NOMO-1 treated with DMSO at 0.1 percent for 48 hours (cell line): ENCODE measurements around the gene MTFP1.
A peak's percentile ranks its signal among the peaks of the same experiment; 100 is the strongest.
"Not testable (repeated sequence)": the region's sequence is repeated elsewhere in the genome, so short reads cannot be mapped to it uniquely, and the experiment has no call there.

ENCODE experiments used
- DNase-seq: peaks from one replicate; lab custom pipeline; 2025; ENCODE audit not compliant: unreplicated experiment; lab: John Stamatoyannopoulos, UW

MTFP1 gene

GRCh38 chr22:30453731-30454510 lies 28.4 kb downstream of the MTFP1 start:
- DNase-seq: peak; percentile 59

DNA sequence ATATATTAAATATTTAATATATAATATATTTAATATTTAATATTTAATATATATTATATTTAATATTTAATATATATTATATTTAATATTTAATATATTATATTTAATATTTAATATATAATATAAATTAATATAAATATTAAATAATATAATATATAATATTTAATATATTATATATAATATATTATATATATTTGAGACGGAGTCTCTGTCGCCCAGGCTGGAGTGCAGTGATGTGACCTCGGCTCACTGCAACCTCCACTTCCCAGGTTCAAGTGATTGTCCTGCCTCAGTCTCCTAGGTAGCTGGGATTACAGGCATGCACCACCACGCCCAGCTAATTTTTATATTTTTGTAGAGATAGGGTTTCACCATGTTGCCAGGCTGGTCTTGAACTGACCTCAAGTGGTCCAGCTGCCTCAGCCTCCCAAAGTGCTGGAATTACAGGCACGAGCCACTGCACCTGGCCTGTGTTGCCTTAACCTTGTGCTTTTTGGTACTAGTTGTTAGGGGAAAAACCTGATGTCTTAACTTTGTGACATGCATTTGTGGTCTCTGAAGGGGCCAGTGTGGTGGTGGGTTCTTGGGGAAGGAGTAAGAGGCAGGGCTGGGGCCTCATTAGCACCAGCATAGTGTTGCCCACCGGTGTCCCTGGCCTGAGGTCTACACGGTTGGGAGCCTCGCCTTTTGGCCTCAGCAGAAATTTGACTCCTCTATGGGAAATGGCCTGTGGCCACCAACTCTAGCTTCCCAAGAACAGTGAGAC lies 29.7 kb downstream of the MTFP1 start:
- no peak for DNase-seq

GRCh38 chr22:30457981-30458380 lies 32.4 kb downstream of the MTFP1 start:
- no peak for DNase-seq

GRCh38 chr22:30459181-30460052 lies 33.8 kb downstream of the MTFP1 start:
- DNase-seq: peak; percentile 15

- DNase-seq: no peak
Observed at GRCh38 chr22:30460147-30460546, 34.6 kb downstream of the MTFP1 start.

DNA sequence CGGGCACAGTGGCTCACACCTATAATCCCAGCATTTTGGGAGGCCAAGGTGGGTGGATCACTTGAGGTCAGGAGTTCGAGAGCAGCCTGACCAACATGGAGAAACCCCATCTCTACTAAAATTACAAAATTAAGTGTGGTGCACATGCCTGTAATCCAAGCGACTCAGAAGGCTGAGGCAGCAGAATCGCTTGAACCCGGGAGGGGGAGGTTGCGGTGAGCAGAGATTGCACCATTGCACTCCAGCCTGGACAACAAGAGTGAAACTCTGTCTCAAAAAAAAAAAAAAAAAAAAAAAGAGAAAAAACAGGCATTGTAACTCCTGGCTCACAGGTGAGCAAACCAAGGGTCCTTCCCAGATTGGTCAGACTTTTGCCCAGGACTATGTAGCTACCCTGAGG lies 35.0 kb downstream of the MTFP1 start:
- DNase-seq: not testable (repeated sequence)

DNA sequence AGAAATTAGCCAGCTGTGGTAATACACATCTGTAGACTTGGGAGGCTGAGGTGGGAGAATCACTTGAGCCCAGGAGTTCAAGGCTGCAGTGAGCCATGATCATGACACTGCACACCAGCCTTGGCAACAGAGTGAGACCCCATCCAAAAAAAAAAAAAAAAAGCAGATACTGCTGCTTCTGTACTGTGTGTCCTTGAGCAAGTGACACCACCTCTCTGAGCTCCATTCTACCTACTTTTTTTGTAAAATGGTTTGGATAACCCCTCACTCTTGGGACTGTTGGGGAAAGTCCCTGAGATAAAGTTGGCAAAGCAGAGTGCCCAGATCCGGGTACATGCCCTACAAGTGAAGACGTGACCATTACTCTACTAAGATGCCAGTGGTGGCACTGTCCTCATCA lies 43.6 kb downstream of the MTFP1 start:
- no peak for DNase-seq

- DNase-seq: no peak
Observed at GRCh38 chr22:30470655-30471054, 45.1 kb downstream of the MTFP1 start.

DNA sequence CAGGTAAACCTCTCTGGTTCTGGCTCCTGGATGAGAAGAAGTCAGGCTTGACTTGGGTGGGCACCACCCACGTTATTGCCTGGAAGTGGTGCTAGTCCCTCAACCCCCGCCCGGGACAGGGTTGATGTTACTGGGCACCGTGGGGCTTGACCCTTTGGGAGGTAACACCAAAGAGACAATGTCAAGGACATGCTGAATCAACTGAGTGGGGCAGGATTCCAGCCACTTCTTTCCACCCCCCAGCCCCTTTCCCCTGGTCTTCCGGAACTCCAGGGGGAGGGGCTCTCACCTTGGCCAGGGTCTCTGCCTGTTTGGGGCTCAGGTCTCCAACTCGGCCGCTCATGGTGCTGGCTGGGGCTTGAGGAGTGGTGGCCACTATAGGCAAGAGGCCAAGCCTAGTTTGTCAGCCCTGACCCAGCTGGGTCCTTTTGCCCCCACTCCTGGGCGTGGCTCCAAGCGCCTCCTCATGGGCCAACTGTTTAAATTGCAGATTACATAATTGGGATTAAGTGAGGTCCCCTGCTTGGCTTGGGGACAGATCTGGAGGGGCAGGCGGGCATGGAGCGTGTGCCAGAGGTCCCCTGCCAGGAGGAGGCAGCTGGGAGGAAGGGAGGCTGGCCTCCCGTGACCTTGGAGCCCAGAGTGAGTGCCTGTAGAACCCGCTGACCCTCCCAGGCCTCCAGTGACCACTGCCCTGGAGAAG lies 46.2 kb downstream of the MTFP1 start, which contains the start of gene SEC14L3:
SEC14L3 (minus strand) TSS at position 402 of the 703 bp plus-strand sequence; CDS start at position 343, 59 bp downstream.
- no peak for DNase-seq

- DNase-seq: no peak
Observed at GRCh38 chr22:30472994-30473720, 47.6 kb downstream of the MTFP1 start.

DNA sequence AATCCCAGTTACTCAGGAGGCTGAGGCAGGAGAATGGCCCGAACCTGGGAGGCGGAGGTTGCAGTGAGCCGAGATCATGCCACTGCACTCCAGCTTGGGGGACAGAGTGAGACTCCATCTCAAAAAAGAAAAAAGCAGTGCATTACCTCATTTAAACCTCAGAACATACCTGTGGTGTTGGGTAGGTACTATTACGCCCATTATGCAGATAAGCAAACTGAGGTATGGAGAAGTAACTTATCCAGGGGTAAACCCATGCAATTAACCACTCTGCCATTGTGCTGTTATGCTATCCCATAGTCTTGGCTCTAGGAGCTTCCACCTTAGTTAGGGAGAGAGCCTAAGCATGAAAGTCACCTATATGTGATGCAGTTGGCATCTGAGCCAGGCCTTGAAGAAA lies 48.6 kb downstream of the MTFP1 start:
- no peak for DNase-seq

DNA sequence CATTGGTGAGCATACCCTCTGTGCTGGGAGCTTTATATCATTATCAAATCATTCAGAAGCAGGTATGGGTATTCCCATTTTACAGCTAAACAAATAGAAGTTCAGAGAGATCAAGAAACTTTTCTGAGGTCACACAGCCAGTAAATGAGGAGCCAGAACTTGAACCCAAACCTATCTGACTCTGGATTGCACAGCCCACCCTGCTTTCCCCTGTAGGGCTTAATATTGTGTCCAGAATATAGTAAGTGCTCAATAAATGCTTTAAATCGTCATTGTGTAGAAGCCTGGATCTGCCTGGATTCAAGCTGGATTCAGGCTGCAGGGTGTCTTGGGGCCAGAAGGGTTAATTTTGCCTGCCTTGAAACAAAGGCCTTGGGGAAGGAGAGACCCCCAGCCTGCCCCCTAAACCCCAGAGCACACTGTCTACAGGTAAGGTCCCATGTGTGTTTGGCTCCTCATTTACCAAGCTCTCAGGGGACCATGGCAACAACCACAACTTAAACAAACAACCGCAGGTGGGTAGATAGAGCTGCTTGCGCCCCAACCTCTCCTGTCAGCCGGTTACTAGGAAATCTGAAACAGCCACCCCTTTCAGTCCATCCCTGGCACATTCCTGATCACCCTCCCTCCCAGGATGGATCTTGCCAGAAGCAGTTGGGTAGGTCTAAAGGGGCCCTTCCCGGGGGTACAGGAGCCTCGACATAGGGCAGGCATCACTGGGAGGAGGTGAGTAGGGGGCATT lies 49.3 kb downstream of the MTFP1 start:
- no peak for DNase-seq
